ENCODE results near the gene DAW1.
"Not testable (repeated sequence)": the region's sequence is repeated elsewhere in the genome, so short reads cannot be mapped to it uniquely, and the experiment has no call there.

The DAW1 gene

GRCh38 chr2:227932001-227932400, 60.6 kb downstream of the DAW1 start:
- no peak for DNase-seq

- no peak for DNase-seq
Measured at GRCh38 chr2:227932403-227932802, 61.0 kb downstream of the DAW1 start.

GRCh38 chr2:227933884-227934283, 62.5 kb downstream of the DAW1 start:
- DNase-seq: peak in 2 of 3 experiments; percentile 16 to 46

DNA sequence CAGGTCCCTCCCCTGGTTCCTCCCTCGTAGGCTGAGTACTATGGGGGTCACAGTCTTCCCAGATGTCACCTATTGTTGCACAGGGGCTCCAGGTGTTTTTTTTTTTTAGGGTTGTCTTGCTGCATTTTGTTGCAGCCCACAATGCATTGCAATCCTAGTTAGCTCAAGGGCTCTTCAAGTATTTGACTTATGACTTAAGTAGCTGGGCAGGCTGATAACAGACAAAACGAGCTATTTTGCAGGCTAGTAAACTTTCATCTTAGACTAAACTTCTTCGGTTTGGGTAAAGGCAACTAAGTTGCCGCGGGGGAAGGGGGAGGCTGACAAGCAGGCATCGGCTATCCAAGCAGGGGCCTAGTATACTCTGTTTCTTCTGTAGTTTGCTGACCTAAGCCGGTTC, 64.8 kb downstream of the DAW1 start:
- DNase-seq: not testable (repeated sequence)

- peak; percentile 49 to 80 (median 55) for DNase-seq
Measured at GRCh38 chr2:227939271-227940027, 68.0 kb downstream of the DAW1 start.

GRCh38 chr2:227942021-227942420, 70.6 kb downstream of the DAW1 start:
- DNase-seq: no peak

- no peak for DNase-seq
Measured at GRCh38 chr2:227942965-227943364, 71.5 kb downstream of the DAW1 start.

GRCh38 chr2:227960317-227960716, 88.9 kb downstream of the DAW1 start:
- peak; percentile 11 to 74 (median 22) for DNase-seq

DNA sequence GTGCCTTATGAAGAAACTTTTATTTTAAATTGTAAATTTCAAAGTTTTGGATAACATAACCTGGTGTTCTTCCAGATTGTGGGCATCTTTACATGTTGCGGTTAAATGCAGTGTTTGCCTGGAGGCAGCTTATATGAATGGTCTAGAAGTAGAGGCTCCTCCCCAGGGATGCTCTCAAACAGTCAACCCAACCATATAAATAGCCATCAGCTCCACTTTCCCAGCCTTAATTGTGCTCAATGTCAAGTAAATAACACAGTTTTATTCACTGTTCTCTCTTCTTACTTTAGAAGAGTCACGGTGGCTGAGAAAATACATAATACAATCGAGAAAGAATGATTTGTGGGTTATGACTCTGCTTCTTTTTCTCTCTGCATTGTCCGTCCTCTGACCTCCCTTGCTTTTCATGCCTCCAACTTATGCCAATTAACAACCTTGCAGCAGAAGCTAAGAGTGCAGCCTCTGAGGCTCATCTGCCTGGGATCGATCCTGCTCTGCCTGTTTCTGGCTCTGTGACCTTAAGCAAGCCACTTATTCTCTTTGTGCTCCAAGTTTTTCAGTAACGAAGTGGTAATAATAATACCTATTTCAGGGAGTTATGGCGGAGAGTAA, 100.3 kb downstream of the DAW1 start:
- DNase-seq: peak in 2 of 3 experiments; percentile 28 to 92

DNA sequence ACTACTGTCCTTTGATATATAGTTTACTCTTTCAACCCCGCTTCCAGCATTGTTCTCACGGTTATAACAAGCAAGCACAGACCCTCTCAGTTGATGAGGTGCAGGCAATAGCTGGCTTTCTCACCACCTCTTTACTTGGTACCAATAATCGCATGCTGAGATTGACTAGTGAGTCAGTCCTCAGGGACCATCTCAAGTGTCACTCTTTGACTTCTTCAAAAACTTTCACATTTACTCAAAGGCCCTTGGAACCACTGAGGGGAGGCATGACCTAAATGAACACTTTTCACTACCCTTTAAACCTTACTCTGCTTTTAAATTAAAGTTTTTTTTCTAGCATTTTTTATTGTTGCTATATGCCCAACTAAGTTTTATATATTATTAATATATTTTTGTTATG, 101.8 kb downstream of the DAW1 start:
- DNase-seq: peak in 1 of 3 experiments; percentile 28
